Calu3 (cell line): Measurements from ENCODE around the gene FGGY. TPM values are rescaled to one million over a fixed set of nuclear protein-coding genes. Genes with fewer than 3 reads are reported as not detected.

Source experiments
- BruUV-seq: library from RNA; stranded (reverse); fragments of 400-500 nt; replicated peaks from 2 replicates; lab custom pipeline; 2021; lab: Mats Ljungman, UMichigan
- CTCF ChIA-PET: fragments of 300-600 bp; sonication (Branson Sonifier 250); formaldehyde crosslinking; loops from one replicate; lab custom pipeline; 2022; ENCODE audit warnings: antibody characterized with exemption; lab: Charles Lee
- DNase-seq: peaks from one replicate; pipeline ENCODE4 v3.0.0; 2022
- H3K27ac Mint-ChIP-seq: one replicate; pipeline ENCODE4 v1.8.0; 2022; ENCODE audit warnings: mixed read lengths; ENCODE audit not compliant: unreplicated experiment
- H3K27me3 Mint-ChIP-seq: one replicate; pipeline ENCODE4 v1.8.0; 2022; ENCODE audit warnings: mixed read lengths; ENCODE audit not compliant: unreplicated experiment
- H3K36me3 Mint-ChIP-seq: one replicate; pipeline ENCODE4 v1.8.0; 2022; ENCODE audit warnings: mild to moderate bottlenecking, moderate library complexity, mixed read lengths; ENCODE audit not compliant: insufficient read depth, unreplicated experiment
- H3K4me1 Mint-ChIP-seq: one replicate; pipeline ENCODE4 v1.8.0; 2022; ENCODE audit warnings: mild to moderate bottlenecking, low read depth, mixed read lengths; ENCODE audit not compliant: unreplicated experiment
- H3K4me3 Mint-ChIP-seq: one replicate; pipeline ENCODE4 v1.8.0; 2022; ENCODE audit warnings: mild to moderate bottlenecking, low read depth, moderate library complexity, mixed read lengths; ENCODE audit not compliant: unreplicated experiment
- H3K9me3 Mint-ChIP-seq: one replicate; pipeline ENCODE4 v1.8.0; 2022; ENCODE audit warnings: low read depth, mixed read lengths; ENCODE audit not compliant: unreplicated experiment
- intact Hi-C: fragments of 100-400 bp; cut with micrococcal nuclease; formaldehyde crosslinking; loops from one replicate; pipeline ENCODE4 v1.10.0; 2022; ENCODE audit not compliant: unreplicated experiment
- total RNA-seq: library from RNA; stranded (reverse); gene quantifications from 2 replicates; pipeline ENCODE4 v1.2.3, GENCODE V29; 2022
- TF ChIP-seq, protein P1 (sequence below): fragments of 200-600 bp; IDR thresholded peaks from one replicate; pipeline ENCODE4 v1.8.0; 2022; ENCODE audit warnings: antibody characterized with exemption; ENCODE audit not compliant: unreplicated experiment

The FGGY gene
- total RNA-seq, 1 experiment from 2014 or later, result 11.1 TPM

GRCh38 chr1:59434336-59434735 is 137.4 kb downstream of the FGGY start:
- Mint-ChIP-seq H3K9me3 (no peaks in the 10 kb centered on the region), H3K36me3 (no peaks in the 10 kb centered on the region), H3K4me1 (peaks cover 34% of the 10 kb centered on the region), H3K27me3 (no peaks in the 10 kb centered on the region), H3K4me3 (no peak overlapping the region), H3K27ac (peak overlapping the region; percentile 51)
- TF ChIP-seq, protein P1, sequence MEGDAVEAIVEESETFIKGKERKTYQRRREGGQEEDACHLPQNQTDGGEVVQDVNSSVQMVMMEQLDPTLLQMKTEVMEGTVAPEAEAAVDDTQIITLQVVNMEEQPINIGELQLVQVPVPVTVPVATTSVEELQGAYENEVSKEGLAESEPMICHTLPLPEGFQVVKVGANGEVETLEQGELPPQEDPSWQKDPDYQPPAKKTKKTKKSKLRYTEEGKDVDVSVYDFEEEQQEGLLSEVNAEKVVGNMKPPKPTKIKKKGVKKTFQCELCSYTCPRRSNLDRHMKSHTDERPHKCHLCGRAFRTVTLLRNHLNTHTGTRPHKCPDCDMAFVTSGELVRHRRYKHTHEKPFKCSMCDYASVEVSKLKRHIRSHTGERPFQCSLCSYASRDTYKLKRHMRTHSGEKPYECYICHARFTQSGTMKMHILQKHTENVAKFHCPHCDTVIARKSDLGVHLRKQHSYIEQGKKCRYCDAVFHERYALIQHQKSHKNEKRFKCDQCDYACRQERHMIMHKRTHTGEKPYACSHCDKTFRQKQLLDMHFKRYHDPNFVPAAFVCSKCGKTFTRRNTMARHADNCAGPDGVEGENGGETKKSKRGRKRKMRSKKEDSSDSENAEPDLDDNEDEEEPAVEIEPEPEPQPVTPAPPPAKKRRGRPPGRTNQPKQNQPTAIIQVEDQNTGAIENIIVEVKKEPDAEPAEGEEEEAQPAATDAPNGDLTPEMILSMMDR, result no peak
- intact Hi-C loops, result loop anchor here (5.0 kb wide), 2 partner anchors 137 to 263 kb away; partner anchors contain the start of gene FGGY
- CTCF ChIA-PET, result no interaction called here
- no peak for DNase-seq
- BruUV-seq, result no TSS peak

- no TSS peak for BruUV-seq
- no peak for DNase-seq
- H3K9me3 Mint-ChIP-seq, result no peaks in the 10 kb centered on the region
- peaks cover 26% of the 10 kb centered on the region for H3K4me1 Mint-ChIP-seq
- TF ChIP-seq, protein P1, result no peak
- no peaks in the 10 kb centered on the region for H3K27me3 Mint-ChIP-seq
- H3K27ac Mint-ChIP-seq, result no peak overlapping the region
- no peaks in the 10 kb centered on the region for H3K36me3 Mint-ChIP-seq
- intact Hi-C loops, result no loop called here
- H3K4me3 Mint-ChIP-seq, result no peak overlapping the region
- CTCF ChIA-PET, result no interaction called here
Measured at GRCh38 chr1:59436637-59437036, 139.7 kb downstream of the FGGY start.

- peaks cover 12% of the 10 kb centered on the region for H3K4me1 Mint-ChIP-seq
- intact Hi-C loops, result no loop called here
- no peaks in the 10 kb centered on the region for H3K9me3 Mint-ChIP-seq
- no peak overlapping the region for H3K4me3 Mint-ChIP-seq
- H3K27me3 Mint-ChIP-seq, result no peaks in the 10 kb centered on the region
- no peaks in the 10 kb centered on the region for H3K36me3 Mint-ChIP-seq
- no TSS peak for BruUV-seq
- CTCF ChIA-PET, result no interaction called here
- TF ChIP-seq, protein P1, result no peak
- no peak for DNase-seq
- H3K27ac Mint-ChIP-seq, result no peak overlapping the region
Measured at GRCh38 chr1:59438058-59438560, 141.2 kb downstream of the FGGY start.

DNA sequence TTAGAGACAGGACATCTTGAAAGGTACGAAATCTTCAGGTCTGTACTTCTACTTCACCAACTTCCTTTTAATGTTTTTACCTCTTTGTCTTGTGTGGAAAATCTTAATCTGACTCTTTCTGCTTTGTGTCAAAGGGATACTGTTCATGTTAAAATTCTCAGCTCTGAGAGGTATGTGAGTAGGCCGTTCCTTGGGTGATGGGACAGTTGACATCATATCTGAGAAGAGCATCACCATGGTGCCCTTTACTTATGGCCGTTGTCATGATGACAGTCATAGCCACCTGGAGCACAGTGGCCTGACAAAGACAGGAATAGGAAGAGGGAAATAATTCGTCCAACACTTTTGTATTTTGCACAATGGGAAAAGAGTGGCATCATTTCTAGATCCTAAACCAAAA is 145.6 kb downstream of the FGGY start:
- CTCF ChIA-PET, result no interaction called here
- H3K27ac Mint-ChIP-seq, result no peak overlapping the region
- H3K27me3 Mint-ChIP-seq, result no peaks in the 10 kb centered on the region
- H3K4me3 Mint-ChIP-seq, result no peak overlapping the region
- intact Hi-C loops, result no loop called here
- BruUV-seq, result no TSS peak
- no peak for DNase-seq
- peaks cover 29% of the 10 kb centered on the region for H3K4me1 Mint-ChIP-seq
- TF ChIP-seq, protein P1, result no peak
- no peaks in the 10 kb centered on the region for H3K36me3 Mint-ChIP-seq
- no peaks in the 10 kb centered on the region for H3K9me3 Mint-ChIP-seq
